SK-MEL-5 (cell line): ENCODE measurements around the gene WHRN. TPM values are rescaled to one million over a fixed set of nuclear protein-coding genes. Genes with fewer than 3 reads are reported as not detected.

Experiments
- DNase-seq: peaks from one replicate; pipeline ENCODE4 v3.0.0-alpha.2; 2016; ENCODE audit warnings: low read depth, low spot score
- in situ Hi-C: cut with HindIII; loops from 2 replicates; pipeline ENCODE4 v1.10.0; 2016; ENCODE audit warnings: low sequenced_read_pairs, high pct_unique_total_duplicates, low pct_unique_long_range_greater_than_20kb
- total RNA-seq: library from RNA; depleted of rRNA; stranded (reverse); fragments of >200 nt; shearing (Covaris generic); gene quantifications from 2 replicates; pipeline ENCODE4 v1.2.3, GENCODE V29; 2014

WHRN gene
- total RNA-seq, 1 experiment from 2014 or later: 4.5 TPM

GRCh38 chr9:114400772-114401171 lies 104.5 kb downstream of the WHRN start:
- in situ Hi-C loops: no loop called here
- no peak for DNase-seq

DNA sequence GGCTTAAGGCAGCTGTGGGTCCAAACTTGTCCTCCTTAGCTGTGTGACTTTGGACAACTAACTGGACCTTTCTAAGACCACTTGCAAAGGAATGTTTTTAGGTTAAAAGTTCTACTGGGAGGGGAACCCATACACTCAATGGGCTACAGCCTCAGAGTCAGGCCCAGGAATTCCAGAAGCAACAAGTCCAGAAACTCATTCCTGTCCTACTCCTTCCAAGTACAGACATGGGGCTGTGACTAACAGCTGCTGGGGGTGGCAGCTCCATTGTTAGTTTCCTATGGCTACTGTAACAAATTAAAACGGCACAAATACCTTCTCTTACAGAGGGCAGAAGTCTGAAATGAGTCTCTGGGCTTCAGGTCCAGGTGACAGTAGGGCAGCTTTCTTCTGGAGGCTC lies 105.1 kb downstream of the WHRN start:
- DNase-seq: no peak
- in situ Hi-C loops: no loop called here

DNA sequence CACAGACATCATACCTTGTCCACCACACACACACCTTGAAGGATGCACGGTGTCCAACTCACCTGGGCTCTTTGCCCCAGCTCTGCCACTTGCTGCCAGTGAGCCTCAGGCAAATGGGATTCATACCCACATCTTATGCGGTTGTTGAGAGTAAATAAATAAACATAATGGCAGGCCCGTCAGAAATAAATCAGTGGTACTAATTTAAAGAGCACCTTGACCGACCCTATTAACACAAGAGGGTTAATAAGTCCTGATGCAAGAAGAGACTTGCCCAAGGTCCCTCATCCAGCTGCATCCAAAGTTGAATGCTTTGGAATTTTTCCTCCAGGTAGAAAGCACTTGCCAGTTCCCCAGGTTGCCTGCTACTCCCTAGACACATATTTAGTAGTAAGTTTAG lies 105.9 kb downstream of the WHRN start:
- in situ Hi-C loops: no loop called here

DNA sequence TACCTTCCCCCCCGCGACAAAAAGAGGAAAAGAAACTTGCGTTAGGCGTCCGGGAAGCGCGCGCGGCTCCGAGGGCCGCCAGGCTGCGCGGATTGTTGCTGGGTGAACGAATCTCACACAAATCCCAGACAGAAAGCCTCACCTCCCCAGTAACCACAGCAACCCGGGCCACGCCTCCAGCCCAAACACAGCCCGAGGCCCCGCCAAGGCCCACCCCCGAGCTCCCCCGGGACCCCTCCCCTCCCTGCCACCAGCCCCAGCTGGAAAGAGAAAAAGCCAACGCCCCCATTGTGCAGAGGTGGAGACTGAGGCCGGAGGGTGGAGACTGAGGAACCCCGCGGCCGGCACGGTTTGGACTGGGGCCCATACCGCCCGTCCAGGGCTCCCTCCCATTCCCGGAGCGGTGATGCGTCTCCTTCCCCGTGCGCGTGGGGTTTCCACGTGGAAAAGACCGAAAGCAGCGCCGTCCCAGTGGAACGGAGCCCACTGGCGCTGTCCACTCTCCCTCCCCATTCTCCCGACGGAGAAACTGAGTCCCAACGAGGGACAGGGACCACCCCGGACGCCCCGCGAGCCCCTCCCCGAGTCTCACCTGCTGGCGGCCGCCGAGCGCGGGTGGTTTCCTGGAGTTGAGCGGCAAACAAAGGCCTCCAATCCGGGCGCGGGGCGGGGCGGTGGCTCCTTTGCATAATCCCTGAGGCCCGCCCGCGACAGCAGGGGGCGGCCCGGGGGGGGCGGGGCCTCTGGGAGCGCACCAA lies 107.2 kb downstream of the WHRN start:
- in situ Hi-C loops: no loop called here
- peak; percentile 92 for DNase-seq

More for the DNA sequence above, 105.9 kb downstream of the WHRN start:
- DNase-seq: no peak

GRCh38 chr9:114397219-114397847 lies 107.9 kb downstream of the WHRN start:
- in situ Hi-C loops: no loop called here
- DNase-seq: peak; percentile 17

- peak; percentile 67 for DNase-seq
- in situ Hi-C loops: no loop called here
Observed at GRCh38 chr9:114396558-114397218, 108.6 kb downstream of the WHRN start.

GRCh38 chr9:114395768-114396167 lies 109.5 kb downstream of the WHRN start:
- in situ Hi-C loops: no loop called here
- DNase-seq: no peak

DNA sequence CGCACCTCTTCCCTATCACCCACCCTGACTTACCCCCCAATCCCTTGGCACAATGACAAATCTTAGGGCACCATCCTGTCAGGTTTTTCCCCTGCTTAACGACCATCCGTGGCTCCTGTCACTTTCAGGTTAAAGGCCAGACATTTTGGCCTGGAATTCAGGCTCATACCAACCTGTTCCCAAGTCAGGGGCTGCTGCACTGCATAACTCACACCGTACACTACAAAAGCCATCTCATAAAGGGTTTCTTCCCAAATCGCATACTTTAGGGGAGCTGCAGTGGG lies 110.0 kb downstream of the WHRN start:
- in situ Hi-C loops: no loop called here
- no peak for DNase-seq

GRCh38 chr9:114394523-114395333 lies 110.5 kb downstream of the WHRN start:
- no peak for DNase-seq
- in situ Hi-C loops: no loop called here

DNA sequence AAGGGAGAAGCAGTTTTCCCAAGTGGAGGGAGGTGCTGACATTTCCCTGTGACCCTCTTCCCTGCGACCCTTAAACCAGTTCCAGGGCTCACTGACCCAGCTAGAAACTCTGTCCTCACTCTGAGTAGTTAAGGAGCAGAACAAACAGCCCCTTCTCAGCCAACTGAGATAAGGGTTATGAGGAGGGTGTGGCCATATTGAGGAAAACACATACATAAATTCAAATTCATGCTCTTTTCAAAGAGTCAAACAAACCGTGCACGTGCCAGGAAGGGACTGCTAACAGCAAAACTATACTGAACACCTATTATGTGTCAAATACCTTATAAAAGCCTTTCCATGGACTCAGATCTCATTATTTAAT lies 112.5 kb downstream of the WHRN start:
- in situ Hi-C loops: no loop called here
- DNase-seq: no peak

- in situ Hi-C loops: no loop called here
- no peak for DNase-seq
Observed at GRCh38 chr9:114390952-114391351, 114.3 kb downstream of the WHRN start.

DNA sequence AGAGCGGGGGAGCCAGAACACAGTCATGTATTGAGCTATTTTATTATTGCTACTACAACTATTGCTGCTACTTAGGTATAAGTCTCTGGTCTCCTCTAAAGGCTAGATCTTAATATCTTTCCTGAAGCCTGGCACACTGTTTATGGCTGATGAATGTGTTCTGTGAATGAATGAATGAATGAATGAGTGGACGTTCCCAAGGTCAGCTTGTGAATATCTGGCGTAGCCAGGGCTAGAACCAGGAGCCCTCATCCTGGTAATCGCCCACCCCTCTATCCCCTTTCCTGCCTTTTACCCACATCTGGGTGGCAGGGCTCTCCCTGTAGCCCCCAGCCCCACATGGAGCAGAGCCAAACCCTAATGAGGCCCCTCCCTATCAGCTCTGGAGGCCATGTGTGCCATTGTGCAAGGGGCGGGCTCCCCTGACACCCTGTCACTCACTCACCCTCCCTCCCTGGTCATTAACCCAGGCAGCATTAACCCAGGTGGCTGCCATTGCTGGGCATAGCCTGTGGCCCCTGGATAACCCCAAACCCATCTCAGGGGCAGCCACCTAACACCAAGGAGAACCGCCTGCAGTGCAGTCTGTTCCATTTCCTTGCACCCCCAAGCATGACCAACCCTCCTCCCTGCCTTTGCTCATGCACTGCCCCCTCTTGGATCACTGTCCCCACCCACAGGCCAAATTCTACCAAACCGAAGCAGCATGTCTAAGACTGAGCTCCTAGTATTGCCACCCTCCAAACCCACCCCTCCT lies 115.5 kb downstream of the WHRN start:
- in situ Hi-C loops: no loop called here
- no peak for DNase-seq

GRCh38 chr9:114388764-114389375 lies 116.4 kb downstream of the WHRN start:
- no peak for DNase-seq

DNA sequence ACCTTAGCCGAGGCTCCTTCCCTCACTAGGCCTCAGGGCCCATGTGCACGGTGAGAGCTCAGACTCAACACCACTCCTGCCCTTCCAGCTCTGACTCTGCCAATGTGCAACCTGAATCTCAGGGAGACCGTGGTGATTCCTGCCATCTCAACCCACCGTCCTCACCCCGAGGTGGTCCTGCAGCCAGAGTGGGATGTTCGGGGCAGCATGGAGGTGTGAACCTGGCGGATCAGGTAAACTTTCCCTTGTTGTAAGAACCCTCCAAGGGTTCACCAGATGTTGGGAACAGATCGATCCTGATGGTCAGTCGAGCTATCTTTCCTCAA lies 117.0 kb downstream of the WHRN start:
- in situ Hi-C loops: no loop called here
- no peak for DNase-seq

More at GRCh38 chr9:114388764-114389375, 116.4 kb downstream of the WHRN start:
- in situ Hi-C loops: no loop called here

DNA sequence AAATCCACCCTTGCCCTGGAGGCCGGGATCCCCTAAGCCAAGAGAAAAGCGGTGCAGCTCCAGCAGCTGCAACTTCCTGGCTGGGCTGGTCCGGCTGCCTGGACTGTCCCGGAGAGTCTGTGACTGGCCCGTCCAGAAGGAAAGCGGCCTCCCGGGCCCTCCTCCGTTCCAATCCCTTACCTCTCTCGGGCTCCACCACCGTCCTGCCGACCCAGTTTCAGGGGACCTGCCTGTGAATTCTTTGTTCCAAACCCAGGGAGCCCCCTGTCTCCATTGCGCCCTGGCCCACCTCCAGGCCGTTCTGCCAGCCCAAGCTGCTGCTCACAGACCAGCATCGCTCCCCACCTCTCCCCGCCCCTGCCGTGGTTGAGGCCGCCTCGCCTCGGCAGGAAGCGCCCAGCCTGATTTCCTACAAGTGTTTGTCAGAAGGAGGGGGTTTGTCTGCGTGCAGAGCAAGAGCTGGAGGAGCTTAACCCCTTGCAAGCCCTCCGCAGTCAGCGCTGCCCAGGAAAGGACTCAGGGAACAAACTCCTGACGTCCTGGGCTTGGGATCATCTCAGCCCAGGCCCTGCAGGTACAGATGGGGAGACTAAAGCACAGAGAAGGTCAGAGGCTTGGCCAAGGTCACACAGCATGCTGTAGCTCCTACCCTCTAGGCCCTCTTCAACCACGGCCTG lies 117.5 kb downstream of the WHRN start, which contains the start of gene AKNA:
TSS of gene AKNA (minus strand) at position 303 of the 677 bp plus-strand sequence. CDS start 6,649 bp downstream, outside the sequence.
- in situ Hi-C loops: no loop called here
- no peak for DNase-seq

DNA sequence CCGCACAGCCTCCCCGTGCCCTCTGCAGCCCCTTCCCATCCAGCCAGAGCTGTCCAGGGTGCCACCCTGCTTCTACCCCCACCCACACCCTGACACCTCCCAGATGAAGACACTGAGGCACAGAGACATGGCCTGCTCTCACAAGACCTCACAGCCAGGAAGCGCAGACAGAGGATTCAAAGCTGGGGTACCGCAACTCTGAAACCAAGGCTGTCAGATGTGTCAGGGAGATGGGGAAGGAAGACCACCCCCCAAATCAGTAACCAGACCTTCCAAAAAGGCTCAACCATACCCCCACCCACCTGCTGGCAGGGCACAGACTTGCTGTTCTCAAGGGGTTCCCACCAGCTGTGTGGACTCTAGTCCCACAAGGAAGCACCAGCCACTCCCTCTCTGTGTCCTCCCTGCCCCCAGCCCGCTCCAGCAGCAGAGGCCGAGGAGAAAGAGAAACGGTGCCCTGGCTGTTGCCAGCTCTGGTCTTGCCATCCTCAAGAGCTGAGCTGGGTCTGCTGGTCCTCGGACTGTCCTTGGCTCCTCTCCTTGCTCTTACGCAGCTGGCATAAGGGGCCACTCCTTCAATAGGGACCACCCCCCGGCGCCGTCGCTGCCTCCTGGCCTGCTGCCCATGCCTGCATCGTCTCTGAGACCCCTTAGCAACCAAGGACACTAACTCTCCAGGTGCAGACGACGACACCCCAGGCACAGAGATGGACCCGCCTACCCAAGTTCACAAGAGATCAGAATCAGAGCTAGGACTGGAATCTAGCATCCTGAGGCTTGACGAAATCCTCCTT lies 118.2 kb downstream of the WHRN start:
- no peak for DNase-seq
- in situ Hi-C loops: no loop called here
